Measurements from ENCODE around the gene IL17C.

IL17C gene

DNA sequence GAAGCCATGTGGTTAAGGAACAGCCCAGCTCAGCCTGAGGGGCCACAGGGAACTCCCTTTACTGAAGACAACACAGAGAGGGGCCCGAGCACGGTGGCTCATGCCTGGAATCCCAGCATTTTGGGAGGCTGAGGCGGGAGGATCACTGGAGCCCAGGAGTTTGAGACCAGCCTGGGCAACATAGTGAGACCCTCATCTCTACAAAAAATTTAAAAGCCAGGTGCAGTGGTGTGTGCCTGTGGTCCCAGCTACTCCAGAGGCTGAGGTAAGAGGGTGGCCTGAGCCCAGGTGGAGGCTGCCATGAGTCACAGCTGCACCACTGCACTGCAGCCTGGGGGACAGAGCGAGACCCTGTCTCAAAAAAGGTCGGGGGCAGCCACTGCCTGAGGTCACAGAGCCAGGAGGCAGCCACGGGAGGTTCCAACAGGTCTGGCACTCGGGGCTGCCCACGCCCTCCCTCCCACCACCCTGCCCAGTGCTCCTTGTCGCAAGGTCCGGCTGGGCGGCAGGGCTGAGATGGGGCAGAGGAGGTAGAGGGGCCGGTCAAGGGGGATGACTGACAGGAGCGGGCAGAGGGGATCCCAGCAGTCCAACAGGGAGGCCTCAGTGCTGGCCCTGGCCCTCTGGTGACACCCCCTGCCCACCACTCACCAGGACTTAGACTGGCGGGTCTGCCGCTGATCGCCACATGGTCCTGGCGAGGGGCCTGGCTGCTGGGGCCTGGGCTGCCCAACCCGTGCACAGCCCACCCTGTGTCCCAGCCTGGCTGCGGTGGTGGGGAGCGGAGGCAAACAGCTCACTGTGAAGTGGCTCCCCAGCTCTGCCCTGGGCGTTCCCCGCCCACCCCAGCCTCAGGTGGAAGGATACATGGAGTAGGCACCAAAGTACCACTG lies 9.1 kb downstream of the IL17C start:
- DNase-seq = no peak

DNA sequence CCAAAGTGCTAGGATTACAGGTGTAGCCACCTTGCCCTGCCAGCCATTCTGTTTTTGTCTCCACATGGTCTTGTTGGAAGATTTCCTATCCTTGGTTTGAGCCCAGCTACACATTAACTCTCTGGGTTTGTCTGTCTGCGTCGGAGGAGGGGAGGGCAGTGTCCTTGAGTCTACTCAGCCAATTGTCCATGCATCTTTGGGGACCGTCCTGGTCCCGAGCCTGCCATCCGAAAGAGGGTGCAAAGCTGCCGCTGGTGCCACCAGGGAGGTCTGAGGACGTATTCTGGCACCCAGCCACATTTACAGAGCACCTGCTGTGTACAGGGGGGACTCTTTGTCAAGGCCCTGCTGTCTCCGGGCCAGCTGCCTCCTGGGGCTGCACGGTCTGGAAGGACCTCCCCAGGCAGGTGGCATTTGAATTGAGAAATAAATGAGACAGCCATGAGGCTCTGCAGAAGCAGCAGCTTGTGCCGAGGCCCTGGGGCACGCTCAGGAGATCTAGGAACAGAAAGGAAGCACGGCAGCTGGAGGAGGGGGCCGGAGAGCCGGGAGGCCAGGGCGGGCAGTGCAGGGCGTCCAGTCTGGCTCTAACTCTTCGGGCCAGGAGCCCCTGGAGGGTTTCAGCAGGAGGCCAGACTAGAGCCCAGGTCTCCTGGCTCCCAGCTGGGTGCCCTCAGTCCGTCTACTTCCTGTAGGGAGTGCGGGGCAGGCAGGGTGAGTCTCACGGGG lies 11.0 kb downstream of the IL17C start:
- DNase-seq = peak; percentile 18

DNA sequence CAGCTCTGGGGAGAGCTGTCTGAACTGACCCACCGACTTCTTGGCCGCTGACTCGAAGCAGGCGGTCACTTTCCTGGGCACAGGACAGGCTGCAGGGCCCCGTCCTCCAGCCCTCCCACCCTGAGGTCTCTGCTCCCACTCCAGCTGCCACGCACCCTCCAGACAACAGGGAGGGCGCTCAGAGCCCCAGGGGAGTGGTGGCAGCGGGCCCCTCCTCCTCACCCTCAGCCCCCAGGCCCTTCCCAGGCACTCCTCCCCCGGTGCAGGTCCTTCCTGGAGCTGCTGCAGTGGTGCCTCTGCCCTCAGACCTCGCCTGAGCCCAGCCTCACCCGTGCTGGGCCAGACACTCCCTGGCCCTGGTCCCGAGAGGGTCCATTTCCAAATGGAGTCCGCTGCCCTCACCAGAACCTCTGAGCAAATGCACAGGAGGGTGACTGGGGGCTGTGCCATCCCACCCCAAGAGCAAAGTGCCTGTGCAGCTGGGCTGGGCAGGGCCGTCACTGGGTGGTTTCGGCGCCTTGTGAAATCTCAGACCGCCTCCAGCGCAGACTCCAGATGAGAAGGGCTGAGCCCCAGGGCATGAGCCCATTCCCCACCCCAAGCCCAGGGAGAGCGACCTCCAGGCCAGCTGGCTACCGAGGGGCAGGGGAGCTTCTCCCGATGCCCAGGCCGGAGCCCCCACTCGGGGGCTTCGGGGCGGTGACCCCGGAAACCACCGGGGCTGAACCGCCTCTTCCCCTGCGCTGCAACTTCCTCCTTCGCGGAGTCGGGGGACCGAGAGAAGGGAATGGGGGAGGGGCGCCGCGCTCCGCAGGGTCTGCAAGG lies 11.8 kb downstream of the IL17C start:
- peak; percentile 33 for DNase-seq

DNA sequence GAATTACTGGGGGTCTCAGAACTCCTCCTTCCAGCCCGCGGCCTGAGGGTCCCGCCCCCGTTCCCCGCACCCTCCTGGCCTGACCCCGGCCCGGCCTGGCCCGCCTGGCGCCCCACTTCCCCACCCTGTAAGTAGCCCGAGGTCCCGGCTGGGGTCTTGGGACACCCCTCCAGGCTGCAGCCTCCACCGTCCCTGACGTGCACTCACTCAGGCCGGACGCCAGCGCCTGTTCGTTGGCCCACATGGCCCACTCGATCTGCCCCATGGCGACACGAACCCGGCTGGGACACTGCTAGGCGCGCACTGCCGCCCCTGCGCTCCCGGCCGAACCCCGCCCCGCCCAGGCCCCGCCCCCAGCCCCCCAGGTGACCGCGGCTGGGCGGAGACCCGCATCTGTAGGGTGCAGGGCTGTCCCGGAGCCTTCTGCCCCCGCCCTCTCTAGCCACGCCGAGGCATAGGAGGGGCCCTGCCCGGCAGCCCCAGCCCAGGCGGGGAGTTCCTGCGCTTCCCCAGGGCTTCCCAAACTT lies 12.4 kb downstream of the IL17C start, which contains the start of gene CYBA:
Gene CYBA (minus strand): TSS at position 305 of the 527 bp plus-strand sequence. CDS start 40 bp downstream, at position 265.
- peak; percentile 25 for DNase-seq

DNA sequence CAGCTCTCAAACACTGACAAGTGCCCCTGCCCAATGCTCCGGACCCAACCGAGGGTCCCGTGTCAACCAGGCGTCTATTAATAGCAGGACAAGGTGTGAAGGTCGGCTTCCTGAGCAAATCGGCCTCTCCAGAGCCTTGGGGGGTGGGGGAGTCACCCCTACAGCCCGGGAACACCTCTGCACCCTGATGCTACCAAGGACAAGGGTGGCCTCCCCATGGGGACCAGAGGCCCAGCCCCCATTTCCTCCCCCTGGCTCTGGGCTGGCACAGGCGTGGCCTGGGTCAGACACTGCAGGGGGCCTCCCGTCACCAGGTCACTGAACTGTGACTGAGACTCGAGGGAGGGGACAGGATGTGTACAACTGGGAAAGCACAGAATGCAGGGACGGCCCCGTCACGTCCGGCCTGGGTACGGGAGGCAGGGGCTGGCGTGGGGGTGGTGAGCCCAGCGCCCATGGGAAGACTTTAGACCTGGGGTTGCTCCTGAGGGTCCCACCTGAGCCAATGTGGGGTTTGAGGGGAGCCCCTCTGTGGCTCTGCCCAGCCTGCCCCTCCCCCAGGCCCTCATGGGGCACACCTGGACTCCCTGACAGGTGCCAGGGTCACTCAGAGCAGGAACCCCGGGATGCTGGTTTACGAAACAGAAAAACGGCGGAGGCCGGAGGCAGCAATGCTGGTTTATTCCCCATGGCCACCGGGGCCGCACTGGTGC lies 13.1 kb downstream of the IL17C start:
- DNase-seq = peak; percentile 18

DNA sequence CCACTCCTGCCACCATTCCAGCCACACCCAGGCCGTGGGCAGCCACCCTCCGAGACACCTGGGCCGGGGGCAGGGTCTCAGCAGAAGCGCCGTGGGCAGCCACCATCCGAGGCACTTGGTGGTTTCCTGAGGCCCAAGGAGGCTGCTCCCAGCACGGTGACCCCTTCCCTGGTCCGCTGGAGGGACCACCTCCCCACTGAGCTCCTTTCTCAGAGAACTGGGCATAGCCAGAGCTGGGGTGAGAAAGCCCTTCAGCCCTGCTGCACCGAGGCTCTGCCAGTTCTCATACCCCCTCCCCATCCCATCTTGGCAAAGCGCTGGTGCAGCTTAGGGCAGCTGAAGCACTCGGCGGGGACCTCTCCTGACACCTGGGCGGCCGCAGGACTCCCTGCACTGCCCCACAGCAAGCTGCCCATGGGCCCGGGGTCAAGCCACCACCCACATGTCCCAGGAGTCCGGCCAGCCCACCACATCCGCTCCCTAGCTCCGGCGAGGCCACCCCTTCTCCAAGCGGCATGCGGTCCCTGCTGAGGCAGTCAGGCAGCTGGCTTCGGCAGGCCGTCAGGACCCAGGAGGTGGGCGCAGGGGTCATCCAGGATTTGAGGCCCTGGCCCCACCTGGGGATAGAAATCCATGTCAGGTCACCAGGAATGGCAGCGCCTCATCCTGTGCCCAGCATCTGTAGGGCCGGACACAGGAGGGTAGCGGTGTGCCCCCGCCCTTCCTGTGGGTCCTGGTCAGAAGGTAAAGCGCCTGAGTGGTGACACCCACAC lies 13.8 kb downstream of the IL17C start:
- no peak for DNase-seq

DNA sequence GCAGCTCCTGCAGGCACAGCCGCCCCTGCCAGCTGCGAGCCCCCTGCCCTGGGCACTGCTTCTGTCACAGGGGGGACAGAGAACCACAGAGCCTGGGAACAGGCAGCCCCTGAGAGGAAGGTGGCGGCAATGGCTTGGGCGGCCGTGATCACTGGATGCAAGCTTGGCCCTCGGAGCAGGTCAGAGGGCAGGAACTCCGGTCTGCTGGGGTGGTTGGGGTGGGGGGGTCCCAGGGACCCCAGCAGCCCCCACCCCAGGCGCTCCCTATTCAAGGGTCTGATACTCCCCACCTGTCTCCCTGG lies 14.3 kb downstream of the IL17C start:
- no peak for DNase-seq

DNA sequence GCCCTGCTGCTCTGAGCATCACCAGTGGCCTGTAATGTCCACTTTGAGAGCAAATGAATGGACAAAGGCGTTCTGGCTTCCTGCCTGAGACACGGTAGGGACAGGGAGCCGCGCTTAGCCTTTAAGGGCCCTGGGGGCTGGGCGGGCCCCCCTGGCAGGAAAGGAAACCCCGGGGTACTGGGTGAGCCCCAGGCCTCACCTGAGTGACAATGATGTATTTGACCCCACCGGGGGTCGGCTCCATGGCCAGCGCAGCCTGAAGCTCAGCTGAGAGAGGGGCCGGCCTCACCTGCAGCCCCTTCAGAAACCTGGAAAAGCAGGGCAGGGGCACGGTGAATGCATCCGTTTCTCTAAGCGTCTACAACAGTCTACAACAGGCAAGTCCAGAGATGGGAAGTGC lies 14.7 kb downstream of the IL17C start:
- no peak for DNase-seq

DNA sequence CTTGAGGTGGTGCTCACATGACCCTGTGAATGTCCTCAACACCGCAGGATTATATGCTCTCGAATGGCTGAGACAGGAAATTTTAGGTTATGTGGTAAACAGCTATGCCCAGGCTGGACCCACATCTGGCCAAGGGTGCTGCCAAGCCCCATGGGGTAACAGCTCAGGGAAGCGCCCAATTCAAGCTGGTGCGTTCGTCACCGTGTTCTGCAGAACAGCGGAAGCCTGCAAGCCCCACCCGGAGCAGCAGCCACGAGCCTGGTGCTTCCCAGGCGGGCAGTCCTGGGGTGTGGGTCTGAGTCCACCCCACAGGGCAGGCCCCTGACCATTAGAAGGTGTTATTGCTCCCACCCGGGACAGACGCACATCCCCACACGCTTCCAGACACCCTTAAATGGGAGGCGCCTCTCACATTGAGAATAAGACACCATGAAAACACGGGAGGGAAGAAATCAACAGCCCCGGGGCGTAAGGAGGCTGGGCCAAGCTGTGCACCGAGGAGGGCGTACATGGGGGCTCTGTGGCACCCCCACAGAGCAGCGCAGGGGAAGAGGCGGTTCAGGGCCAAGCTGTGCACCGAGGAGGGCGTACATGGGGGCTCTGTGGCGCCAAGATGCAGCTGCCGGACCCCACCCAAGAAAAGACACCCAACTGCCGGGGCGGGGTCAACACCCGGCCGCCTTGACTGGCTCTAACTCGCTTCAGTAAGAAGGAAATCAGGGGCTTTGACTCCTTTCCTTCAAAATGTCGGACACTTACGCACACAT lies 15.4 kb downstream of the IL17C start:
- no peak for DNase-seq

DNA sequence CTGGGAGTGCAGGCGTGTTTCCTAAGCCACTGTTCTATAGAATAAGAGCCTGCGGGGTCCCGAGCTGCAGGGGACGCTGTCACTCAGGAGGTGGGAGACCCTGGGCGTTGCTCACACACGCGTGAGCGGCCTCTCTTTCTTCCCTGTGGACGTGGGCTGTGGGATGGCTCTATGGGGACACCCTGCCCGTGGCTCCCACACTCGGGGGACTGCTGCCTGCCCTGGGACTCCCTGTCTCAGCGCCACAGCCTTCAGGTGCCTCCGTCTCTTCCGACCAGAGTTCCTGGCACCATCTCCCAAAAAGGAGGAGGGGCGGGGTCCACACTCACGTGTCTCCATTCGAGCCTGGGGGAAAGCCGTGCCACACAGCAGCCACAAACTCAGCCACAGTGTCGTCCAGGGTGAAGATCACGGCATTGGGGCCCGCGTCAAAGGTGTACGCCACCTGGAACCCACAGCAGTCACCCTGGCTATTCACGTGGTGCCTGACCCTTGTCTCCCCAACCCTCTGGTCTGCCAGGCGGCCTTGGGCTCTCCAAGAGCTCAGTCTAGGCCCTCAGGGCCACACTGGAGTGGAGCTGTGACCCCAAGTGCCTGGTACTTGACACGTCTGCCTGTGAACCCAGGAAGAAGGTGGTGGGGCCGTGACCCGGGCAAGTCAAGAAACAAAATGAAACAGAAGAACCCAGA lies 16.1 kb downstream of the IL17C start:
- DNase-seq = no peak

DNA sequence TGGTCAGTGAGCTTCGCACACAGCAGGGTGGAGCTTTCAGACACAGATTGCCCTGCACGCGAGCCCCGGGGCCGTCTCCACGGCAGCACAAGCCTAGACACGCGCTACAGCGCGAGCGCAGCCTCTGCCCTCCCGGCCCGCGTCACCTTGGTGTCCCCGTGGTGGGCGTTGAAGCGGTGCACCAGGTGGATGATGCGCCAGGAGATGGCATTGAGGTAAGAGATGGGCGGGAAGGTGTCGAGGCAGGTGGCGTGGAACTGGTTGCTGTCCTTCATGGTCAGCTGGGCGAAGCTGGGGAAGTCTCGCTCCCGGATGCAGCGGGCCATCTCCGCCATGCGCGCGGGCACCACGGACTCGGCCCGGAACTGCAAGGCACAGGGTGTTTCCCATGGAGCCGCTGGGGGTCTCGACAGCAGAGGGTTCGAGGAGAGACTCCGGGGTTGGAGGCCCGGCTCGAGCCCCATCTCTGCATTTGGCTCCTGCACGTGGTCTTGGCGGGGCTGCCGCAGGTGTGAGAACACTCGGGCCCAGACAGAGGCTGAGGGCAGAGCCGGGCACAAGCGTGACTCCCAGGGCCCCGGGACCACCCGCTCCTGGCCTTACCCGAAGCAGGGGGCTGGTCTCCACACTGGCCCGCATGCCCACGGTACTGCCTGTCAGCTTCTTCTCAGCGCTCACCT lies 16.8 kb downstream of the IL17C start:
- DNase-seq = no peak

DNA sequence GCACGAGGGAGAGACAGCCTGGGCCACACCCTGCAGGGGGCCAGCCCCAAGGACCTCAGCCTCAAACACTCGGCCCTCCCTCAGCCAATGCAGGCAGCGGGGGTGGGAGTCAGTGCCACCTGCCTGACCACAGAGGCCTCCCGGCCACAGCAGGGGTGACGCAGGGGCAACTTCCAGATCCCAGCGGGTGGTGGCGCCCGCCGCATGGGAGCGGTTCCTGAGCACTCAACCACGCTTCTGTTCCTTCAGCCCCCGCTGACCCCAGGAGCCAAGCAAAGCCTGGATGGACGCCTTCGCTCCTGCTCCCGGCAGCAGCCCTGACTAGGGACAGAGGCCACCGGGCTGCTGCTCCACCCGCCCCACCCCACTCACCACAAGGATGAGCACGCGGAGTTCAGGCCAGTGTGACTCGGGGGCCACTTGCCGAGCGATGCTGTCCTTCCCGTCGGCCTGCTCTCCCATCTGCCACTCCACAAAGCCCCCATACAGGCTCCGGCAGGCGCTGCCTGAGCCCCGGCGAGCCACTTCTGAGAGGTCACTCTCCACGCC lies 17.4 kb downstream of the IL17C start:
- DNase-seq = no peak

DNA sequence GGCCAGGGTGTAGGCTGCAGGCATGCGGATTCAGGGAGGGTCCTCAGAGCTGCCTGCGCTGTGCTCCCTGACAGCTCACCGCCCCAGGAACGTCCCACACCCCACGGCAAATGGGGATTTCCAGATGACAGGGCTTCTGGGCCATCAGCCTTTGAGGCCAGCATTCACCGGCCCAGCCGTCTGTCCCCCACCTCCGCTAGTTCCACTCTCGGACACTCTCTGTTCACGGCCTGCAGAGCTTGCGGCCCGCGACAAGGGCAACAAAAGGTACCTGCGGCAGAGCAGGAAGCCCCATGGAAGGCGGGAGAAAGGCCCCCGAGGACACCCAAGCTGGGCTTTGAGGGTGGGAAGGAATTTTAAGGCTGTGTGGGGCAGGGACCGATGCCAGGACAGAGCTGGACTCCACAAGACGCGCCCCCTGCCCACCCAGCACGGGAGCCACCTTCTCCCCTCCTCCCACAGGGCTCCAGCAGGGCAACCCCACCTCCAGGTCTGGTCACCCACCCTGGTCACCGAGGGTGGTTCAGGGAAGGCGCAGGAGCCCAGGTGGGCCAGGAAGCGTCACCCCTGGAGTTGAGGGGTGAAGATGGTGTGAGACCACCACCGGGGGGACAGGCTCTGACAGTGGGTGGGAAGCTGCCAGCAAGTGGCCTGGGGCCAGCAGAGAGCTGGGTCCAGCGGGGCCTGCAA lies 18.1 kb downstream of the IL17C start:
- no peak for DNase-seq

DNA sequence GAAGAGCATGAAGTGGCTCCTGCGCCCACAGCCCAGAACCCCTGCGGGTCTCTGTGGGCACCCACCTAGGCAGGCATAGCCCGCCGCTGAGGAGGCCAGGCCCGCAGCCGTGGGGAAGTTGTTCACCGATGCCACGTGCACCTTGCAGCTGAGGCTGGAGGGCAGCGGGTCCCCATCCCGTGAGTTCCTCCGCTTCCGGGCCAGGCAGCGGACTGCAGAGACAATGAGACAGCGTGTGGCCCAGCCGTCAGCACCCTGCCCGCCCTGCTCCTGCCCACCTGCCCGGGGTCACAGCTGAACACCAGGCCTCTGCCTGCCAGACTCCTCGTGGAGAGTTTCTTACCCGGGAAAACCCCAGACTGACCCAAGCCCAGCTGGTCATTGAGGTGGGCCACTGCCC lies 19.0 kb downstream of the IL17C start:
- no peak for DNase-seq

DNA sequence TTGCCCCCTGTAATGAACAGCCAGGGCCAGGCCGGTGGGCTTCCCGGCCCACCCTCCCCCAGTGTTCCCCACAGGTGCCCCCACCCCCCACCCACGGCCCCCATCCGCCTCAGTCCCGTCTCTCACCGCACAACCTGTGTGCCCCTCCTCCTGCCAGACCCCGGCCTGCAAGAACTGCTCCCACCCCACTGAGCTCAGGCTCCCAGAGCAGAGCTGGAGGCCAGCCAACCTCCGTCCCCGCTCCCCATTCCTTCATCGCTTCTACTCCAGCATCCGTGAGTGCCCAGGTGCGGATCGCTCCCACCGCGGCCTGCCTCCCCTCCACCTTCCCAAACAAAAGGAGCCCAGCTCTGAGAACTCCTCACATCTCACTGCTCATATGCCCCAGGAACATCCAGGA lies 20.3 kb downstream of the IL17C start:
- no peak for DNase-seq

DNA sequence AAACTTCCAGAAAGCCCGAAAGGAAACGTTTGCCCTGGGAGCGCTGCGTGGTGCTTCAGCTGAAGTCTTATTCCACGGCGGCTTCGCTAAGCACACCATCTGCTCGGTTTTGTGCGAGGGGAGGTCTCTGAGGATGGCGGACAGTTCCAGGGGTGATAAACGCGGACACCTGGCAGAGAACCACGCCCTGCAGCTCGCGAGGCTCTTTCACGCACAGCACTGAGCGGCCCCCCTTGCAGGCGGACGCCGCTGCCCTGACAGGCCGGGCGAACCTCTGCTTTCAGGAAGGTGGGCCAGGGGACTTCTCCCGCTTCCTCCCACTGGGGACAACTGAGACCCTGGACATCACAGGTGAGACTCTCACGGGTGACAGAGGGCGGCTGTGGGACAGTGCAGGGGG lies 20.8 kb downstream of the IL17C start:
- peak; percentile 41 for DNase-seq

DNA sequence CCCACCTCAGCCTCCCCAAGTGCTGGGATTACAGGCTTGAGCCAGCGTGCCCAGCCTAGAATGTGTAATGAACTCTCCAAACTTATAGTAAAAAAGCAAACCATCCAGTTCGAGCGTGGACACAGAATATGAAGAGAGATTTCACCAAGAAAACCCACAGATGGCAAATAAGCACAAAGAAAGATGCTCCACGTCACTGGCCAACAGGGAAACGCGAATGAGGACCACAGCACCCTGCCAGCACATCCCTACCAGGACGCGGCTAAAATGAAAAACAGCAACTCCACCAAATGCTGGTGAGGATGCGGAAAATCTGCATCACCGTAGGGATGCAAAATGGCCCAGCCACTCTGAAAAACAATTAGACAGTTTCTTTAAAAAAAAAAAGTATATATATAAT lies 23.1 kb downstream of the IL17C start:
- no peak for DNase-seq

DNA sequence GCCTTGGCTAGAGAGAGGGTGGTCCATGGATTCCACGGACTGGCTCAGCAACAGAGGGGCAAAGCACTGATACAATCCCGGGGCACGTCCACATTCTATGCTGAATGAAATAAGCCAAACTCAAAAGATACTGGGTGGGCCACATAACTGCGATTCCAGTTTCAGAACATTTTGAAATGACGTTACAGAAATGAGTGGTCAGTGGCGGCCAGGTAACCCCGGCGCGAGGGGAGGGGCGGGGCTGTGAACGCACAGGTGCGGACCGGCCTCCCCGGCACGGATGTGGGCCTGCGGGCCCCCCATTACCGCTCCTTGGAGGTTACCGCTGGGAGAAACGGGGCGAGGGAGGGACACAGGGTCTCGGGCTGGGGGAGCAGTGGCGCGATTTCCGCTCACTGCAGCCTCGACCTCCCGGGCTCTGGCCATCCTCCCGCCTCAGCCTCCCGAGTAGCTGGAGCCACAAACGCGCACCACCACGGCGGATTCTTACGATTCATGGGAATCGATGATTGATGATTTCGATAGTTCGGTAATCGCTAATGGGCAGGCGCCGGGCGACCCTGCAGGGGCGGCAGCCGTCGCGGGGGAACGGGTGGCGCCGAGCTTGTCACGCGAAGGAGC lies 24.0 kb downstream of the IL17C start:
- no peak for DNase-seq

Data from NCI-H82 (cell line).